Dedifferentiated amniotic fluid mesenchymal stem cell (primary cell): ENCODE data around the gene NOMO2.
"Not testable (repeated sequence)": the region's sequence is repeated elsewhere in the genome, so short reads cannot be mapped to it uniquely, and the experiment has no call there.

Experiments used
- DNase-seq: peaks from one replicate; pipeline ENCODE4 v3.0.0-alpha.2; 2016; ENCODE audit errors: extremely low spot score

NOMO2 gene

GRCh38 chr16:18577942-18578341 is 16.0 kb upstream of the NOMO2 start:
- DNase-seq, result not testable (repeated sequence)

- not testable (repeated sequence) for DNase-seq
Measured at GRCh38 chr16:18575945-18576344, 14.0 kb upstream of the NOMO2 start.

DNA sequence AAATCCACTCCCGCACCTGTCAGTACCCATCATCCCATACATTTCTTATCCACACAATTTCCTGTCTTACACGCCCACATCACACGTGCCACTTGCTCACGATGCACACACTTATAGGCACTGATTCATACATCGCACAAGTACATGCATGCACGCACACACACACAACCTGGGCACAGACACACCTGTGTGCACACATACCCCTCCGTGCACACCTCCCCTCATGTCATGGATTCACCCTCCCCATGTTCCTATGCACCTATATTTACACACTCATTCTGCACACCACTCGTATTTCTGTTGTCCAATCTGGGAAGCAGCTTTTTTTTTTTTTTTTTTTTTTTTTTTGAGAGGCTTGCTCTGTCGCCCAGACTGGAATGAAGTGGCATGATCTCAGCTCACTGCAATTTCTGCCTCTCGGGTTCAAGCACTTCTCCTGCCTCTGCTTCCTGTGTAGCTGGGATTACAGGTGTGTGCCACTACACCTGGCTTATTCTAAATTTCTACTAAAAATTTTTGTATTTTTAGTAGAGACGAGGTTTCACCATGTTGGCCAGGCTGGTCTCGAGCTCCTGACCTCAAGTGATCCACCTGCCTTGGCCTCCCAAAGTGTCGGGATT is 13.5 kb upstream of the NOMO2 start:
- not testable (repeated sequence) for DNase-seq

DNA sequence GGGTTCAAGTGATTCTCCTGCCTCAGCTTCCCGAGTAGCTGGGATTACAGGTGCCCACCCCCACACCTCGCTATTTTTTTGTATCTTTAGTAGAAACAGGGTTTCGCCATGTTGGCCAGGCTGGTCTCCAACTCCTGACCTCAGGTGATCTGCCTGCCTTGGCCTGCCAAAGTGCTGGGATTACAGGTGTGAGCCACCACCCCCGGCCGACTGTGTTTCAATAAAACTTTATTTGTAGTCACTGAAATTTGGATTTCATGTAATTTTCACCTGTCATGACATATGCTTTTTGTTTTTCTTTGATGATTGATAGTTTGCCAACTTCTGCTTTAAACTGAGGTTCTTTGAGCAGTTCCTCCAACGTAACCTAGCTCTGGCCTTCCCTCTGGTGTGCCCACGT is 12.0 kb upstream of the NOMO2 start:
- not testable (repeated sequence) for DNase-seq

- not testable (repeated sequence) for DNase-seq
Measured at GRCh38 chr16:18572973-18573372, 11.1 kb upstream of the NOMO2 start.

DNA sequence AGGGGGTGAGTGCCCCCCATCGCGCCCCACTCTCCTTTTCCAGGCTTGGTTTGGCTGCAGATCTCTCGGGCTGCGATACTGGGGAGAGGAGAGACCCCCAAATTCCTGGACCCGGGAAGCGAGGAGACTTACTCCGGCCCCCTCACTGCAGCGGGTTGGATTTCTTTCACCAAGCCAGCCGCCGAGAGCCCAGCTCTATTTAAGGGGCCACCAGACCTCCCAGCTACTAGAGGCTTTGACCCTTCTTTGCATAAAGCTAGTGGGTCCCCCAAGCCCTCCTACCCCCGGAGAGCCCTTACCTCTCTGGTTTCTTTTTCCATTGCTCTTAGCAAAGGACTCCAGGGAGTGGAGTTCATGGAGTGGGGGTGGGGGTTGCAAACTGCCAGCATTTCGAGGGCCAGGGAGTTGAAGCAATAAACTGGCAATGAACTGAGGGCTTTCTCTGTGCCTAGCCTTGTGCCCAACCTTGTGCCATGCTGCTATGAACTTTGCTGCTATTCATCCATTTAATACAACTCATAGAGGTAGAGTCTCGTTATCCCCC is 9.5 kb upstream of the NOMO2 start:
- DNase-seq, result not testable (repeated sequence)

- not testable (repeated sequence) for DNase-seq
Measured at GRCh38 chr16:18570529-18571306, 8.8 kb upstream of the NOMO2 start.

DNA sequence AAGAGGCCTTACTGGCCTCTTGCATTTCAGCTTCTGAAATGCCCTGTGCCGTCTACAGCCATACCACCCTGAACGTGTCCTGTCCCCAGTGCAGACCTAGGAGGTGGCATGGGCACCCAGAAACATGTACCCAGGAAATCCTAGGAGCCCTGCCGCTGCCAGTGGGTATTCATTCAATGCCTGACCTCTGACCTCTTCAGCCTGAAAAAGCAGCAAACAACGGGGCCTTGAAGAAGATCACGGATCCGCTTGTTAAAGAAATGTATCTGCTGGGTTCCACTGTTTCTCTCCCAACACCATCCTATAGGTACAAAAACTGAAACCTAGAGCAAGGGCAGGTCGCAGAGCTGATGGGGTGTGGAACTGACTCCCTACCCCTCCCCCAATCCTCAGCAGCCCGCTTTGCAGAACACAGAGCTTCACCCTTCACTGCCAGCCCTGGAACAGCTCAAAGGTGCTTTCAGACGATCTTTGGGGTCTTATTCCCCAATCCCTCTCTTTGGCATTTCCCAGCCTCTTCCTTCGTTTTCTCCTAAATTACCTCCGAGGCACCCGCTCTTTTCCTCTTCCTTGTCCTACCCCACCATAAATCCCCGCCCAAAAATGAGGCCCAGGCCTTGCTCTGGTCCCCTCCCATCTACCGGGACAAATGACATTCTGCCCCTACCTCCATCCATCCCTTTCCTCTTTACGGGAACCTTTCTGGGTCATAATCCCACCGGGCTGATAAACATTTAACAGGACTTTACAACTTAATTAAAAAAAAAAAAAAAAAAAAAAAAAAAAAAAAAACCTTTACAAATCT is 1.3 kb downstream of the NOMO2 start:
- not testable (repeated sequence) for DNase-seq

GRCh38 chr16:18553671-18554070 is 8.2 kb downstream of the NOMO2 start:
- DNase-seq, result not testable (repeated sequence)

DNA sequence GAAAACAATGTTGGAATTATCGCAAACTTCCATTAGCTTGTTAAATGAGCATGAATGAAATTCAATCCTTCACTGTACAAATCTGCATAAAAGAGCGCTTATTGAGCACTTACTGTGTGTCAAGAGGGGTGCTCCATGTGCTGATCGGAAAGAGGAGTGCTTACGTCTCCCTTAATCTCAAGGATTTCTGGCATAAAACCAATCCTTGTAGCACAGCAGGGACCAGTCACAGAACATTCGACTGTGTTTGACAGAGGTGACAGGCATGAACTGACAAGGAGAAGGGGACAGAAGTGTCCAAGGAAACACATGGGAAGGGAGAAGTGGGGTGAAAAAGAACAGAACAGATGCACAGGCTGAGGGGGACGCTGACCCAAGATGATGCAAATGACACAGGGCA is 14.5 kb downstream of the NOMO2 start:
- DNase-seq, result not testable (repeated sequence)

DNA sequence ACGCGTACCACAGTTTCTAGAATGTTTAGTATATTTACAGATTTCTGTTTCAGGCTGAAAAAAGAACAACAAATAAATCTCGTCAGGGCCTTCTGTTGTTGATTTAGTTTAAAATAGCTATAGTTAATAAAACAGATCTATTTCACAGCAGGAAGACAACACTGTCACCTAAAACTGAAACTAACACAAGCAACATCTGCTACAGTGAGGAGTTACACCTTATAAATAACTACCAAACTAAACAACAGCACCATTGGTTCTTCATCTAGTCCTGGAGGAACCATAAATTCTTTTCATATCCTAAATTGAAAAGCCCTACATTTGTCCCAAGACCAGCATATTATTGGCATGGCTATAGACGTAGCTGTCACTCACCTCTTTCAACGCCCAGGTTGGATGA is 15.0 kb downstream of the NOMO2 start:
- DNase-seq, result not testable (repeated sequence)

DNA sequence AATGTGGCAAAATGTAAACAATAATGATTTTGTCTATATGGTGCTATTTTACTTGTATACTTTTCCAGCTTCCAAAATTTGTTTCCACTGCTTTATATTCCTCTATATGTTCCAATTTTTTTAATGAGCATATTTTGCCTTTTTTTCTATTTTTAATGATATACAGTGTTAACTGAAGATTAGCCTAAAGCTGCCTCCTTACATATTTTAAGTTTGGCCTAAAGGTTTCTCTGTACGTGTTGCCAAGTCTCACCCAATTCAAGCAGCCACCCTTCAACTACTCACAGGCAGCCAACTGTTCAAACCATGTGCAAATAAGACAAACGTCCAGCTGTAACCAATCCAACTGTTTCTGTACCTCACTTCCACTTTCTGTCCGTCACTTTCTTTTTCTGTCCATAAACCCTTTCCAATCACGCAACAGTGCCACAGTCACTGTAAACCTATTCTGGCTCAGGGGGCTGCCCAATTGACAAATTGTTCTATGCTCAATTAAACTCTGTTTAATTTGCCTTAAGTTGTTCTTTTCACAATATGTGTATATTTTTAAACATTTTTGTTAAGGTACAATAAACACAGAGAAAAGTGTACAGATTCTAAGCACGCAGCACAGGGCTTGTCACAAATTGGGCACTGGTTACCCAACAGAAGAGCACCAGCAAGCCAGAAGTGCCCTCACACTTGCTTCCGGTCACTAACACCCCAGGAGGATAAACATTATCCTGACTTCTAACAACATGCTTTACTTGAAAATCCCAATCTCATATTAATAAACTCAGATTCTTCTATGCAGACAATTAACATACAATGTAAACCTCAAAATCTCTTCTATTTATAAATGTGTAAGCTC is 17.4 kb downstream of the NOMO2 start:
- DNase-seq, result not testable (repeated sequence)

DNA sequence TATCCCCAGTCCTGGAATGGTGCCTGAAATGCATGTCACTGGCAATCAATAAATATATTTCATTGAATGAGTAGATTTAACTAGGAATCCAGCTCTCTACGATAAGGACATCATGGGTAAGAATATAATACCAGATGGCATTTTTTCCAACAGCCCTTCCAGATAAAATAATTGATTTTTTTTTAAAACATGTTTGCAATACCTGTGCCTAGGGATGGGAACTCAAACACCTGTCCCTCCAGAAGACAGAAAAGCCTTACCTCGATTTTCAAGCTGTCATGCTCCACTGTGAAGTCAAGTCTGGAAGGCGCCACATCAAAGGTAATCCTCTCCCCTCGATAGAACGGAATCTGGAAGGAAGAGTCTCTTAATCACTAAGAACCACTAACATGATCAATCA is 20.0 kb downstream of the NOMO2 start:
- not testable (repeated sequence) for DNase-seq

DNA sequence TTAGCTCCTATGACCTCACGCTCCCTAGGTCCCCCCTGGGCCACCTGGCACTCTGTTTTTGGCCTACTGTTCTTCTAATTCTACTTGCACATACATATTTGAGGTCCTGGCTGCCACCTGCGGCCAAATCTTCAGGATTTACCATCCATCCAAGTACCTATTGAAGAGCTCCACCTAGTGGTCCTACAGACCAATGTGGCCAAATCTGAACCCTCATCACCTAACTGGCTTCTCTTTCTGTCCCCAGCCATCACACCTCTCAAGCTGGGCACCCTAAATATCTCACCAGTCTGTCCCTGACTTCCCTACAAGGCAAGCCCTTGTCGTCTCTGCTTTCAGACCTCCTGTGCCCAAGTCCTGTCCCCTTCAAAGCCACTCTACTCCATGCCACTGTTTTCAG is 24.9 kb downstream of the NOMO2 start:
- not testable (repeated sequence) for DNase-seq

- not testable (repeated sequence) for DNase-seq
Measured at GRCh38 chr16:18535519-18536168, 26.3 kb downstream of the NOMO2 start.

- DNase-seq, result not testable (repeated sequence)
Measured at GRCh38 chr16:18534308-18534707, 27.6 kb downstream of the NOMO2 start.

DNA sequence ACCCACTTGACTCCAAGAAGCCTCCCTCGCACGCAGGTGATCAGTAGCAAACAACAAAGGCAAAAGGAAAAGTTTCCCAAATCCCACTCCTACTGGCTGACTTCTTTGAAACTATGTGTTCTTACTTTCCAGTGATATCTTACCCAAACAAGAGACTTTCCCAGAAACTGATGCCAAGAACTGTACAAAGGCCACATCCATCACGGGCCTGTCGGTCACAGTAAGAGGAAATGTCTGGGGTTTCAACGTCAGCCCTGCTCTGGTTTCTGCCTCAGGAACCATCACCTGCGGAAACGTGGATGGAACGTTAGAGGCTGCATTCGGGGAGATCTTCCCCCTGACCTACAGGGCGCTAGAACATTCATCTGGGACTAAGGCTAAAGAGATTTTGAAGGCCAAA is 30.6 kb downstream of the NOMO2 start:
- not testable (repeated sequence) for DNase-seq

- DNase-seq, result not testable (repeated sequence)
Measured at GRCh38 chr16:18530329-18530728, 31.6 kb downstream of the NOMO2 start.

- not testable (repeated sequence) for DNase-seq
Measured at GRCh38 chr16:18526547-18526946, 35.4 kb downstream of the NOMO2 start.

GRCh38 chr16:18525882-18526482 is 35.9 kb downstream of the NOMO2 start:
- not testable (repeated sequence) for DNase-seq
